HepG2 (cell line): ENCODE results near the gene CHID1. TPM values are rescaled to one million over a fixed set of nuclear protein-coding genes. Genes with fewer than 3 reads are reported as not detected.

ENCODE experiments used
- ATAC-seq: fragments of 200-7000 bp; cut with Tn5 transposase; 3 replicates; pipeline ENCODE4 v1.9.1; 2020; ENCODE audit warnings: mild to moderate bottlenecking, moderate library complexity
- BruUV-seq: library from RNA; stranded (reverse); fragments of 400-500 nt; replicated peaks from 2 replicates; lab custom pipeline; 2021; lab: Mats Ljungman, UMichigan
- CTCF ChIA-PET: fragments of 300-600 bp; formaldehyde crosslinking; extraction: SDS; loops from one replicate; lab custom pipeline; 2021; ENCODE audit warnings: low total read pairs, inconsistent platforms, low intra/inter-chr PET ratio; lab: Yijun Ruan, JAX
- POLR2A ChIA-PET: fragments of 350-600 bp; sonication (Branson Sonifier 250); formaldehyde crosslinking; loops from one replicate; lab custom pipeline; 2020; ENCODE audit warnings: antibody characterized with exemption, inconsistent platforms; lab: Yijun Ruan, JAX
- DNase-seq: peaks from one replicate; pipeline ENCODE4 v3.0.0-alpha.2; 2015; ENCODE audit warnings: low spot score
- FAIRE-seq: peaks from 3 replicates; lab custom pipeline; 2011; peaks lifted over from hg19 to GRCh38; lab: Jason Lieb, UNC
- H2AFZ ChIP-seq: one replicate; pipeline ENCODE4 v1.6.1; 2011; ENCODE audit warnings: low read length, inconsistent platforms
- H3K27ac ChIP-seq: fragments of 300-600 bp; 3 replicates; pipeline ENCODE4 v1.8.0; 2011; ENCODE audit warnings: mixed run types, mild to moderate bottlenecking, mixed read lengths, low read length, inconsistent platforms; ENCODE audit not compliant: insufficient read depth; ENCODE audit errors: extremely low read length
- H3K27me3 ChIP-seq, 2 experiments: fragments of 200-600 bp in 1 of 2; 2 replicates in 1 of 2; 3 replicates in 1 of 2; pipeline versions ENCODE4 v1.6.0 to v1.8.0; 2011; ENCODE audit warnings: low read length in 2 of 2, mild to moderate bottlenecking in 2 of 2, moderate library complexity in 2 of 2, inconsistent platforms in 1 of 2; ENCODE audit not compliant: insufficient read depth in 2 of 2, control insufficient read depth in 1 of 2
- H3K36me3 ChIP-seq, 2 experiments: fragments of 200-600 bp in 1 of 2; replicated peaks in 1 of 2; 2 replicates in 1 of 2; 3 replicates in 1 of 2; pipeline versions ENCODE4 v1.5.1 to v1.8.0; 2011; ENCODE audit warnings: low read length in 2 of 2, inconsistent platforms in 1 of 2; ENCODE audit not compliant: insufficient read depth in 2 of 2, control insufficient read depth in 1 of 2
- H3K4me1 ChIP-seq: 2 replicates; pipeline ENCODE4 v1.5.1; 2012; ENCODE audit warnings: low read length, inconsistent platforms; ENCODE audit not compliant: insufficient read depth
- H3K4me2 ChIP-seq: 2 replicates; pipeline ENCODE4 v1.6.0; 2011; ENCODE audit warnings: low read depth, low read length, inconsistent platforms
- H3K4me3 ChIP-seq, 3 experiments: fragments of 200-600 bp in 1 of 3; sonication (generic), shearing (Covaris generic) in 1 of 3; replicated peaks in 1 of 3; 2 replicates each; pipeline ENCODE4 v1.5.1; 2011 to 2016; ENCODE audit warnings: low read length in 3 of 3, inconsistent platforms in 2 of 3, low read depth in 2 of 3, mild to moderate bottlenecking in 2 of 3, control low read depth in 1 of 3, mixed read lengths in 1 of 3; ENCODE audit not compliant: insufficient read depth in 1 of 3
- H3K79me2 ChIP-seq: one replicate; pipeline ENCODE4 v1.6.1; 2011; ENCODE audit warnings: low read length, inconsistent platforms; ENCODE audit not compliant: insufficient read depth
- H3K9ac ChIP-seq: 2 replicates; pipeline ENCODE4 v1.6.0; 2011; ENCODE audit warnings: mild to moderate bottlenecking, low read depth, low read length, inconsistent platforms; ENCODE audit not compliant: insufficient read depth
- H3K9me3 ChIP-seq: 2 replicates; pipeline ENCODE4 v1.5.1; 2012; ENCODE audit warnings: mild to moderate bottlenecking, low read length
- H4K20me1 ChIP-seq: 2 replicates; pipeline ENCODE4 v1.6.0; 2011; ENCODE audit warnings: inconsistent platforms, mild to moderate bottlenecking, low read length, moderate library complexity; ENCODE audit not compliant: insufficient read depth
- DR1 ChIP-seq: sonication (generic); formaldehyde crosslinking; IDR thresholded peaks from 2 replicates; pipeline ENCODE4 v1.8.0; 2021; ENCODE audit warnings: mild to moderate bottlenecking, missing genetic modification reagents, inconsistent platforms
- FOXM1 ChIP-seq: sonication (generic); formaldehyde crosslinking; IDR thresholded peaks from 2 replicates; pipeline ENCODE4 v1.5.0; 2020; ENCODE audit warnings: missing genetic modification reagents
- HES4 ChIP-seq: sonication (generic); formaldehyde crosslinking; IDR thresholded peaks from 2 replicates; pipeline ENCODE4 v1.9.0; 2021; ENCODE audit warnings: mild to moderate bottlenecking, missing genetic modification reagents, borderline replicate concordance
- HMGXB3 ChIP-seq: sonication (generic); formaldehyde crosslinking; IDR thresholded peaks from 2 replicates; pipeline ENCODE4 v1.4.0; 2020; ENCODE audit warnings: missing genetic modification reagents, borderline replicate concordance
- MAZ ChIP-seq, 2 experiments: sonication (generic) in 1 of 2; formaldehyde crosslinking in 1 of 2; IDR thresholded peaks; 2 replicates each; pipeline versions ENCODE4 v1.5.0 to v1.6.1; 2012 to 2020; ENCODE audit warnings: low read depth in 2 of 2, mild to moderate bottlenecking in 2 of 2, borderline replicate concordance in 1 of 2, improper control_type of control experiment in 1 of 2, low read length in 1 of 2, missing genetic modification reagents in 1 of 2, moderate library complexity in 1 of 2
- SIN3B ChIP-seq: fragments of 150-350 bp; IDR thresholded peaks from 2 replicates; pipeline ENCODE4 v1.6.1; 2014; ENCODE audit warnings: low read length
- SNAPC5 ChIP-seq: sonication (generic); formaldehyde crosslinking; IDR thresholded peaks from 2 replicates; pipeline ENCODE4 v1.8.1; 2023; ENCODE audit warnings: mild to moderate bottlenecking, missing genetic modification reagents, borderline replicate concordance
- SRY ChIP-seq: sonication (generic); formaldehyde crosslinking; IDR thresholded peaks from 2 replicates; pipeline ENCODE4 v1.8.0; 2022; ENCODE audit warnings: mild to moderate bottlenecking, missing genetic modification reagents
- TP53 ChIP-seq: sonication (generic); formaldehyde crosslinking; conservative IDR thresholded peaks from 2 replicates; pipeline ENCODE4 v1.4.0; 2020; ENCODE audit warnings: missing genetic modification reagents
- ZNF160 ChIP-seq: sonication (generic); formaldehyde crosslinking; IDR thresholded peaks from 2 replicates; pipeline ENCODE4 v1.8.0; 2022; ENCODE audit warnings: mild to moderate bottlenecking, inconsistent platforms, missing genetic modification reagents
- ZNF253 ChIP-seq: sonication (generic); formaldehyde crosslinking; IDR thresholded peaks from 2 replicates; pipeline ENCODE4 v1.8.0; 2022; ENCODE audit warnings: mild to moderate bottlenecking, missing genetic modification reagents, borderline replicate concordance
- ZNF816 ChIP-seq: sonication (generic); formaldehyde crosslinking; IDR thresholded peaks from 2 replicates; pipeline ENCODE4 v1.8.0; 2022; ENCODE audit warnings: missing genetic modification reagents, mild to moderate bottlenecking, borderline replicate concordance
- ZNF850 ChIP-seq: sonication (generic); formaldehyde crosslinking; conservative IDR thresholded peaks from 2 replicates; pipeline ENCODE4 v1.9.0; 2021; ENCODE audit warnings: mild to moderate bottlenecking, missing genetic modification reagents
- ZZZ3 ChIP-seq: sonication (generic); formaldehyde crosslinking; IDR thresholded peaks from 2 replicates; pipeline ENCODE4 v1.4.0; 2020; ENCODE audit warnings: missing genetic modification reagents, mild to moderate bottlenecking, borderline replicate concordance
- WGBS: methylation state at CpG from one replicate; pipeline ENCODE4 v1.1.6; 2017; ENCODE audit warnings: low lambda C conversion rate; 5-methylcytosine and 5-hydroxymethylcytosine counted together
- in situ Hi-C: cut with HindIII; loops from 2 replicates; pipeline ENCODE4 v1.10.0; 2017; ENCODE audit warnings: low pct_unique_long_range_greater_than_20kb; ENCODE audit not compliant: extremely low pct_ligation_motif_present
- intact Hi-C: fragments of 100-400 bp; cut with micrococcal nuclease; formaldehyde crosslinking; loops from one replicate; pipeline ENCODE4 v1.10.0; 2022; ENCODE audit not compliant: unreplicated experiment
- polyA plus RNA-seq, 8 experiments: library from polyadenylated mRNA; depleted of rRNA in 3 of 8; stranded (reverse) in 7 of 8; unstranded in 1 of 8; fragments of >200 nt; fragmentation: Illumina TruSeq in 4 of 8; extraction: Trizol in 4 of 8; gene quantifications; 2 replicates each; pipeline versions ENCODE4 v1.2.1 to v1.2.3, GENCODE V29; 2011 to 2016; ENCODE audit warnings: low read depth in 4 of 8, missing spikeins in 1 of 8, mixed read lengths in 1 of 8; ENCODE audit not compliant: insufficient read depth in 1 of 8
- total RNA-seq, 5 experiments: library from RNA; depleted of rRNA; stranded (reverse); fragments of >200 nt; fragmentation: Illumina TruSeq; extraction: Trizol; gene quantifications; 2 replicates each; pipeline ENCODE4 v1.2.3, GENCODE V29; 2016; ENCODE audit warnings: low read depth in 1 of 5
- TF ChIP-seq, protein P1 (sequence below): sonication (generic); formaldehyde crosslinking; IDR thresholded peaks from 2 replicates; pipeline ENCODE4 v1.4.0; 2020; ENCODE audit warnings: missing genetic modification reagents, borderline replicate concordance

The CHID1 gene
- total and polyA plus RNA-seq, 2 of the 13 experiments (the other 11 are each of a cell fraction or from before 2014, with no cell fraction given) = 65.1 to 93.6 TPM

DNA sequence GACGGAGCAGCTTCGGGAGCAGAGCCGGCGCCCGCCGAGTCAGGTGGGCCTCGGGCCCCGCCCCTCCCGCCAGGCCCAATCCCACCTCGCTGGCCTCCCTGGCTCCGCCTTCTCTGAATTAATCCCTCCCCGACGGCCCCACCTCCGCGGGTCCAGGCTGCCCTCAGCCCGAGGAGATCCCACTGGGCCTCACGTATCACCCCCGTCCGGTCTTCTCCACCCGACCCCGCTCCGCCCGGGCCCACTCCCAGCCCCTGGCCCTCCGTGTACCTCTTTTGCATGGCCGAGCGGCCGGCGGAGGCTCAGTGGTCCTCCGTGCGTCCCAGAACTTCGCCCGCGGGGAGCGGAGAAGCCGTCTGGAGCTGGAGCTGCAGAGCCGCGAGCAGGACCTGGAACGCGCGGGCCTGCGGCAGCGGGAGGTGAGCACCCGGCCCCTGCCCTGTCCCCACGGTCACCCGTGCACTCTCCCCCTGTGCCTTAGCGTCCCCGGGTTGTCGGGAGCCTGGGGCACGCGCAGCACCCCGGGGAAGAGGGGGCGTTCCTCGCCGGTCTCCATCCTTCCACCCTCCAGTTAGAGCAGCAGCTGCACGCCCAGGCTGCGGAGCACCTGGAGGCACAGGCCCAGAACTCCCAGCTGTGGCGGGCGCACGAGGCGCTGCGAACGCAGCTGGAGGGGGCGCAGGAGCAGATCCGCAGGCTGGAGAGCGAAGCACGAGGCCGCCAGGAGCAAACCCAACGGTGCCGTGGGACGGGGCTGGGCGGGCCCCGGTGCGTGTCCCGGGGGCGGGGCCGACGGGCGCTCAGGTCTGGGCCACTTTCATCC, 80.1 kb downstream of the CHID1 start:
- Histone ChIP-seq H4K20me1 (peaks cover 7% of the 10 kb centered on the region; the same call in 1 of the 2 replicates), H3K9ac (peak overlapping the region; percentile 37), H3K36me3 (no peaks in the 10 kb centered on the region), H2AFZ (no peak overlapping the region), H3K27me3 (no peaks in the 10 kb centered on the region), H3K4me3 (peak overlapping the region; percentile 28 to 75 (median 49)), H3K4me2 (peak overlapping the region; percentile 78), H3K4me1 (peaks cover 79% of the 10 kb centered on the region), H3K79me2 (peaks cover 11% of the 10 kb centered on the region), H3K27ac (no peak overlapping the region), H3K9me3 (no peaks in the 10 kb centered on the region)
- FAIRE-seq (peak; percentile 49), DNase-seq (peak; percentile 74), ATAC-seq (peak; percentile 58)
- POLR2A ChIA-PET = interaction anchor here (1.0 to 16.1 kb wide), 4 partner anchors 11 to 54 kb away, joined by 3 to 264 read pairs (median 80); partner anchors contain the start of genes PNPLA2, POLR2L, RPLP2 and TSPAN4
- CTCF ChIA-PET = no interaction called here
- BruUV-seq = no TSS peak
- WGBS = 1% methylated on average over 15 of the region's 78 CpGs
- intact Hi-C loops = no loop called here
- in situ Hi-C loops = no loop called here
- TF ChIP-seq ZNF816 = no peak
- no peak; the same call in 1 of the 2 replicates for TF ChIP-seq HES4 (CRISPR knock-in tag)
- TF ChIP-seq ZNF160 (CRISPR knock-in tag) = no peak
- TF ChIP-seq FOXM1 (CRISPR knock-in tag) = no peak
- no peak for TF ChIP-seq ZZZ3 (CRISPR knock-in tag)
- TF ChIP-seq ZNF850 = no peak
- TF ChIP-seq TP53 = no peak
- TF ChIP-seq, protein P1, sequence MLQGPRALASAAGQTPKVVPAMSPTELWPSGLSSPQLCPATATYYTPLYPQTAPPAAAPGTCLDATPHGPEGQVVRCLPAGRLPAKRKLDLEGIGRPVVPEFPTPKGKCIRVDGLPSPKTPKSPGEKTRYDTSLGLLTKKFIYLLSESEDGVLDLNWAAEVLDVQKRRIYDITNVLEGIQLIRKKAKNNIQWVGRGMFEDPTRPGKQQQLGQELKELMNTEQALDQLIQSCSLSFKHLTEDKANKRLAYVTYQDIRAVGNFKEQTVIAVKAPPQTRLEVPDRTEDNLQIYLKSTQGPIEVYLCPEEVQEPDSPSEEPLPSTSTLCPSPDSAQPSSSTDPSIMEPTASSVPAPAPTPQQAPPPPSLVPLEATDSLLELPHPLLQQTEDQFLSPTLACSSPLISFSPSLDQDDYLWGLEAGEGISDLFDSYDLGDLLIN (CRISPR knock-in tag) = no peak
- peak; percentile 31; the same call in 1 of the 2 replicates for TF ChIP-seq SRY (CRISPR knock-in tag)
- TF ChIP-seq MAZ (IDR thresholded peaks at IDR 0.05; ENCODE audit: borderline replicate concordance, low read depth, low read length) = 0 out of 2 replicates have a peak, but pooled peaks have one; percentile 26
- TF ChIP-seq MAZ (CRISPR knock-in tag; IDR thresholded peaks at IDR 0.05; ENCODE audit: low read depth) = peak; percentile 59
- TF ChIP-seq ZNF253 (CRISPR knock-in tag) = no peak
- TF ChIP-seq SIN3B = no peak
- no peak for TF ChIP-seq SNAPC5
- 0 out of 2 replicates have a peak, but pooled peaks have one; percentile 30 for TF ChIP-seq DR1 (CRISPR knock-in tag)
- no peak for TF ChIP-seq HMGXB3 (CRISPR knock-in tag)
